ENCODE results near the gene FNDC7.

DNA sequence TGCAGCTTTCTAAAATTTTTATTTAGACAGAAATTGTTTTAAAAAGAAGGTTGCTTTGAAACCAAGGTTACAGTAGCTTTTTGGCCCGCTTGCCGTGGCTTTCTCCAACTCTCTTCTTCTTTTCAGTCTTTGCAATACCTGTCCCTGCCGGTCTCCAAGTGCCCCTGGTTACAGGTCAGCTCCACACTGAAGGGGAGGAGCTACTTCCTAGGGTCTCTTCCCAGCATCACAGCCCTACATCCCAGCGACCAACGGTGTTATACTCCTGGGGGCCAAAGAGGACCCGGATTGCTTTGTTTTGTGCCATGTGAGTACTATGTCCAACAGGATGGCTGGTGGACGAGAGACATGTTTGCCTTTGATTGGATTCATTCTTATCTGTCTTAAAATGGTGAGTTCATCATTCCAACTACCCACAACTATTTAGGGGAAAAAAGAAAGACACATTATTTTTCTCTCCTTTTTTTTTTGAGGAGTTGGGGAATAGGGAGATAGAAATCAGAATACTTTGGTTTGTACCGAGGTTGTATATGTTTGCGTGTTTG is at the start of gene FNDC7:
- TF ChIP-seq, protein P1, sequence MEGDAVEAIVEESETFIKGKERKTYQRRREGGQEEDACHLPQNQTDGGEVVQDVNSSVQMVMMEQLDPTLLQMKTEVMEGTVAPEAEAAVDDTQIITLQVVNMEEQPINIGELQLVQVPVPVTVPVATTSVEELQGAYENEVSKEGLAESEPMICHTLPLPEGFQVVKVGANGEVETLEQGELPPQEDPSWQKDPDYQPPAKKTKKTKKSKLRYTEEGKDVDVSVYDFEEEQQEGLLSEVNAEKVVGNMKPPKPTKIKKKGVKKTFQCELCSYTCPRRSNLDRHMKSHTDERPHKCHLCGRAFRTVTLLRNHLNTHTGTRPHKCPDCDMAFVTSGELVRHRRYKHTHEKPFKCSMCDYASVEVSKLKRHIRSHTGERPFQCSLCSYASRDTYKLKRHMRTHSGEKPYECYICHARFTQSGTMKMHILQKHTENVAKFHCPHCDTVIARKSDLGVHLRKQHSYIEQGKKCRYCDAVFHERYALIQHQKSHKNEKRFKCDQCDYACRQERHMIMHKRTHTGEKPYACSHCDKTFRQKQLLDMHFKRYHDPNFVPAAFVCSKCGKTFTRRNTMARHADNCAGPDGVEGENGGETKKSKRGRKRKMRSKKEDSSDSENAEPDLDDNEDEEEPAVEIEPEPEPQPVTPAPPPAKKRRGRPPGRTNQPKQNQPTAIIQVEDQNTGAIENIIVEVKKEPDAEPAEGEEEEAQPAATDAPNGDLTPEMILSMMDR (IDR thresholded peaks at IDR 0.05) = no peak
- no peak for TF ChIP-seq POLR2A (IDR thresholded peaks at IDR 0.05)

Measured in adrenal gland (tissue), 5 donors.